Ovary (tissue), 3 donors: ENCODE data around the gene ATG9B.

Experiments used
- POLR2A ChIP-seq: fragments of 450-650 bp; IDR thresholded peaks from one replicate; pipeline ENCODE4 v1.6.1; 2017; ENCODE audit warnings: antibody characterized with exemption, mild to moderate bottlenecking, moderate library complexity
- TF ChIP-seq, protein P1 (sequence below), 3 donors: fragments of 450-650 bp in 2 of 3; fragments of 200-600 bp in 1 of 3; IDR thresholded peaks; one replicate each; pipeline versions ENCODE4 v1.5.1 to v1.8.0; 2016 to 2022; ENCODE audit warnings: antibody characterized with exemption in 3 of 3, mild to moderate bottlenecking in 1 of 3
- donor health status: DM: no; HTN: no; CAD: no.

DNA sequence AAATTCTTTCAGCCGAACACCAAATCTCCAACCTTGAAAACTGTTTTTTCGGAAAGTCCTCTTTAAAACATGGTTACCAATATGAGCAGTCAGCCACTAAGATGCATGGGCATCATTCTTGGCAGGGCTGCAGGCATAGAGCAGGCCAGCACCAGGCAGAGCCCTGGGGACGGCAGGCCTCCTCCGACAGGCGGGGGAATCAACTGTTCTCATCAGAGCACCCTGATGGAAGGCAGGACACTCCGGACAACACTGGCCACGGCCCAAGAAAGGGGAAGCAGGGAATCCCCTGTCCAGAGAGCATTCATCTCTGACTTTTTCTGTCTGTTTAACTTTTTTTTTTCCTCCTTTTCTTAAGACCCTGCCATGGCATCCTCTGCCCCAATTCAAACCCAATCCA lies 34.8 kb downstream of the ATG9B start:
- TF ChIP-seq, protein P1, sequence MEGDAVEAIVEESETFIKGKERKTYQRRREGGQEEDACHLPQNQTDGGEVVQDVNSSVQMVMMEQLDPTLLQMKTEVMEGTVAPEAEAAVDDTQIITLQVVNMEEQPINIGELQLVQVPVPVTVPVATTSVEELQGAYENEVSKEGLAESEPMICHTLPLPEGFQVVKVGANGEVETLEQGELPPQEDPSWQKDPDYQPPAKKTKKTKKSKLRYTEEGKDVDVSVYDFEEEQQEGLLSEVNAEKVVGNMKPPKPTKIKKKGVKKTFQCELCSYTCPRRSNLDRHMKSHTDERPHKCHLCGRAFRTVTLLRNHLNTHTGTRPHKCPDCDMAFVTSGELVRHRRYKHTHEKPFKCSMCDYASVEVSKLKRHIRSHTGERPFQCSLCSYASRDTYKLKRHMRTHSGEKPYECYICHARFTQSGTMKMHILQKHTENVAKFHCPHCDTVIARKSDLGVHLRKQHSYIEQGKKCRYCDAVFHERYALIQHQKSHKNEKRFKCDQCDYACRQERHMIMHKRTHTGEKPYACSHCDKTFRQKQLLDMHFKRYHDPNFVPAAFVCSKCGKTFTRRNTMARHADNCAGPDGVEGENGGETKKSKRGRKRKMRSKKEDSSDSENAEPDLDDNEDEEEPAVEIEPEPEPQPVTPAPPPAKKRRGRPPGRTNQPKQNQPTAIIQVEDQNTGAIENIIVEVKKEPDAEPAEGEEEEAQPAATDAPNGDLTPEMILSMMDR (IDR thresholded peaks at IDR 0.05), result no peak
- no peak for TF ChIP-seq POLR2A
